ENCODE data around the gene FCN3. TPM values are rescaled to one million over a fixed set of nuclear protein-coding genes. Genes with fewer than 3 reads are reported as not detected.
"Not testable (repeated sequence)": the region's sequence is repeated elsewhere in the genome, so short reads cannot be mapped to it uniquely, and the experiment has no call there.

The FCN3 gene
- total RNA-seq, result 0.09 TPM in 1 of 2 replicates, not detected in the other

GRCh38 chr1:27374362-27375086 lies at the start of gene FCN3:
Gene FCN3 (minus strand): TSS chr1:27374824. CDS start chr1:27374818, 6 bp downstream.
- DNase-seq, result no peak

DNA sequence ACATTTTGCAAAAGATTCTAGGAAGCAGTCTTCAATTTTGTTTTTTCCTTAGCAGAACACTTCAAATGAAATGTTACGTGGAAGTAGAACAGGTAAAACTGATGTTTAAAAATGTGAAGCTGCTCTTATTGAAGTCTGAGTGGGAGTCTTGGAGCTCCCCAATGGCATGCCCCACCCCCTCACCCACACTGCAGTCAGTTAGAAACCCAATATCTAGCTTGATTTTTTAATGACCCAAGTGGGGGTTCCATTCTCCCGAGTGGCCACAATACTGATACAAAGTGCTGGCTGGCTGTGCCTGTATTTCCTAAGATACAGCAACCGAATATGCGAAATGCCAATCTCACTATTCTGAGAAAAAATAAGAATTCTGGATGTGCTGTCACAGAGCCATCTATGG lies 49.1 kb upstream of the FCN3 start:
- DNase-seq, result no peak

- DNase-seq, result peak; percentile 76
Measured at GRCh38 chr1:27418326-27419185, 43.9 kb upstream of the FCN3 start.

GRCh38 chr1:27417713-27418112 lies 43.1 kb upstream of the FCN3 start:
- DNase-seq, result no peak

DNA sequence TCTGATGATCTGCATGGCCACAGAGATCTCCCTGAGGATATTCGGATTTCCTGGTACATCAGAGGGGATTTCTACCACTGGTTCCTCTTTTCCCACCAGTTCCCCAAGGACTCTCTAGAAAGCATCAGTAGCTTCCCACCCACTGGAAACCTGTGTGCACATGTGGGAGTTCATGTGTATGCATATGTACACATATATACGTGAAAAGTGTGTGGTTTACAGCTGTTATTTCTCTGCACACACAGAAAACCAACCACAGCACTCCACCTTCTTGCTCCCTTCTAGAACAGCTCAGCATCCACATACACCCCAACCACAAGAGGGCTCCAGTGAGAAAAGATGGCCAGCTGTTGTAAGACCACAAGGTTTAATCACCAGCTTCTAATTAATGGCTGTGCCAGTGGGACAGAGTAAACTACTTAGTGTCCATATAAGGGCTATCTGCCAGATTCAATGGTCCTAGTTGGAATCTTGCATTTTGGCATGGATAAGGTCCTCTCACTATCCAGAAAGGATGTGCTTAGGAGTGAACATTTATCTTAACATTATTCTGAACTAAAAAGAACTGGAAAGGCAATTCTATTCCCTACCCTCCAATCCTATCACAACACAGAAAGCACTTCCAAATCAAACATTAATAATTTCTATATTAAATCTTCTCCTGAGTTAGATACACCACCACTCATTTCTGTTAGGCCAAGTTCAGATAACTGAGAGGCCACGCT lies 41.9 kb upstream of the FCN3 start:
- peak; percentile 90 for DNase-seq

GRCh38 chr1:27414091-27414490 lies 39.5 kb upstream of the FCN3 start:
- no peak for DNase-seq

DNA sequence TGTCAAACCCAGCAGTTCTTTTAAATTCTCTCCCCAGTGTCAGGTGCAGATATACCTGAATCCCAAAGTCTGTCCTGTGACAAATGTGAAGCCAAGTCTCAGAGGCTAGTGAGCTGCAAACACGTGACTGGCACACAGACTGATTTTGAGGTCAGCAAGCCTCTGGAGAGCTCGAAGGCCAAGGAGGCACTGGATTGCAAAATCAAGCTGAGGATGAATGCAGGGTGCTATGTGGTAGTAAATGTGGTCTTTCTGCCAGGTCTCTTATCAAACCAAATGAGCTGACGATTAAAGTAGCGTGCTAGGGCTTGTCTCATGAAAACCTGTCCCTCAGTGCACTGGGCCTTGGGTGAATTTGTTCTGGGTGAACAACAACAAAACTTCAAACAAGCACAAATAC lies 38.4 kb upstream of the FCN3 start:
- DNase-seq, result no peak

DNA sequence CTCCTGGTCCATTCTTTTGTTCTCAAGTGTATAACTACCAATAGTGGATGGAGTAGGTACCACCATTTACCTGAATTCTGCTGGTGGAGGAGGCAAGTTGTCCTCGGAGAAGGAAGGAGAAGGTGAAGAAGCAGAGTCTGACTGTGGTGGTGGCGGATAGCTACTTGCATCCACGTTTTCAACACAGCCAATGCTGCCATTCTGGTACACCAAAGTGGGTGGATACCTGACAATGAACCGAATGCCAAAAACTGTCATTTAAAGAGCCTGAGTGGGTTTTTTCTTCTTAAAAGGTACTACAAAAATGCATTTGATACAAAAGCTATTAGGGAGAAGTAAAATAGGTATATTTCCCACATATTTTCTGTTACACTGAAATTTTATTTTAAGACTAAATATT lies 37.9 kb upstream of the FCN3 start:
- no peak for DNase-seq

DNA sequence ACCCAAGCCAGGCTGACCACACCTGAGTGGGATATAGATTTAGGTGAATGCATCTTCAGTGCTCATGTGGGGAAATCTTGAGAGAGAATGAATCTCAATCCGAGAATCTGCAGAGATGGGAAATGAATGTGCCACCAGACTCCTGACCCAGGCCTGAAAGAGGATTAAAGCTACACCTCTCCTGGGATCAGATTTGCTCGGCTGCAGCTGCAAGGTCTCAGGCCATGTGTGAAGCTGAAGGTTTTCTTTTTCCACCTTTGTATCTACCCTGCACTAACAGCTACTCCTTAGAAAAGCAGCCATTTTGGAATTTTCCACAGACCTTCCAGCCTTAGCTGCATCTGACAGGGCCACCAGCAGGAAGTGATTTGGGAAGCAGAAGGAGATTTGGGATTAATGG lies 36.1 kb upstream of the FCN3 start:
- DNase-seq, result no peak

GRCh38 chr1:27409669-27410068 lies 35.0 kb upstream of the FCN3 start:
- DNase-seq, result no peak

- DNase-seq, result no peak
Measured at GRCh38 chr1:27408151-27408550, 33.5 kb upstream of the FCN3 start.

DNA sequence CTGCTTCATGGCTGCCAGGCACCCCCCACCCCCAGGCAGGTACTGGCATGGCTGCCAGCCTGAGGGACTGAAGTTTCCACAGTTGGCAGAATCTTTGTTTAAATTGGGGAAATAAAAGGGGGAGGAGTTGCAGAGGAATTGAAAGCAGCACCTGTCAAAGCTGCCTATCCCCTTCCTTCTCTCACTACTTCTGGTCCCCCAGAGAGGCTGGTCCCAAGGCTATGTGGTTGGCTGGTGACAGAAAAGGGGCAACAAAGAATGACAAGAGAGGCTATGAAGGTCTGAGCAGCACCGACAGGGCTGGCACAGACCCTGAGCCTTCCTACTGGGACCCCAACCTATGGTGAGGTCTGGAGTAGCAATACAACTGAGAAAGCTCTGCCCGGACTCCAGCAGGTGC lies 32.2 kb upstream of the FCN3 start:
- DNase-seq, result not testable (repeated sequence)

DNA sequence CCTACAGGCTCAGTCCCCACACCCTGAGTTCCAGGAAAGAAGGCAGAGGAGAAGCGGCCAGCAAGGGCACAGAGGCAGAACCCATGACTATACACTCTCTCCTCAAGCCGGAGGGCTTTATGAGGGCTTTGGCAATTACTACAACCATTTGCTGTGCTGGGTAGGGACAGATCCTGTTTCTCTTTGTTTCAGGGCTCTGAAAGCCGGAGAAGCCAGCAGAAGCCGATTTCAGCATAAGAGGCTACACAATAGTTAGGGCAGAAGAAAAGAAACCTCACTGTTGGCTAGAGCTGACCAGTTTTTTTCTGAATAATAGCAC lies 31.7 kb upstream of the FCN3 start:
- DNase-seq, result no peak

- DNase-seq, result not testable (repeated sequence)
Measured at GRCh38 chr1:27405598-27406361, 31.2 kb upstream of the FCN3 start.

- DNase-seq, result no peak
Measured at GRCh38 chr1:27405074-27405473, 30.4 kb upstream of the FCN3 start.

DNA sequence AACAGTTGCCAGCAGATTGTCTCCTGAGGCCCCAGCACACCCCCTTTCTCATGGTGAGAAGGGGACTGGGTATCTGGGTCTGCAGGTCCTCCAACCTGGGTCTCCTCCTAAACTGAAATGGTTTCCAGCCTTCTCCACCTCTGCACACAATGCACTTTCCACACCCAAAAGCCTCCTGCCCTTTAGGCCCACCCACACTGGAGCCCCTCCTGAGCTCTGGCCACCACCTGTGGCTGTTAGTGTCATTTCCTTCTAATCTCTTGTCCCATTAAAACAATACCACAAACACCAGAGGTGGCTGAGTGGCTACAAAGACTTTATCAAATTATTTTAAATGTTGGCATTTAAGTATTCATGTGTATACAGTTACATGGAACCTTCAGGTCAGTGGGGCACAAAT lies 29.3 kb upstream of the FCN3 start:
- DNase-seq, result no peak

GRCh38 chr1:27403065-27403726 lies 28.6 kb upstream of the FCN3 start:
- DNase-seq, result peak; percentile 51

DNA sequence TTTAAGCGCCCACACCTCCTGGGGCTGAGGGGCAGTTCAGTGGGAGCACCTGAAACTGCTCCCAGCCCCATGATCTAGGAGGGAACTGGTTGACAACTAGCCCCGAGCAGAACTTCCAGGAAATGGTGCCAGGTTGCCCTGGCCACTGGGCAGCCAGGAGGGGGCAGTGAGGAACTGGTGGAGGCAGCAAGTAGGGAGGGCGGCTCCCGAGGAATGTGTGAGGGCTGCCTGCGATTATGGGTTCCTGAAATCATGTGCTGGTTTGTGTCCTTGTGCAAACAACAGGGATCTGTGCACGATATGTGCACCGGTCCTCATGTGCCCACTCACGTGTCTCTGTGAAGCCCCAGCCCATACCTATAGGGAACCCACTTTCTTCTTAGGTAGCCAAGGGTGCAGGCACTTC lies 27.7 kb upstream of the FCN3 start:
- DNase-seq, result peak; percentile 82

- no peak for DNase-seq
Measured at GRCh38 chr1:27400963-27401341, 26.3 kb upstream of the FCN3 start.

DNA sequence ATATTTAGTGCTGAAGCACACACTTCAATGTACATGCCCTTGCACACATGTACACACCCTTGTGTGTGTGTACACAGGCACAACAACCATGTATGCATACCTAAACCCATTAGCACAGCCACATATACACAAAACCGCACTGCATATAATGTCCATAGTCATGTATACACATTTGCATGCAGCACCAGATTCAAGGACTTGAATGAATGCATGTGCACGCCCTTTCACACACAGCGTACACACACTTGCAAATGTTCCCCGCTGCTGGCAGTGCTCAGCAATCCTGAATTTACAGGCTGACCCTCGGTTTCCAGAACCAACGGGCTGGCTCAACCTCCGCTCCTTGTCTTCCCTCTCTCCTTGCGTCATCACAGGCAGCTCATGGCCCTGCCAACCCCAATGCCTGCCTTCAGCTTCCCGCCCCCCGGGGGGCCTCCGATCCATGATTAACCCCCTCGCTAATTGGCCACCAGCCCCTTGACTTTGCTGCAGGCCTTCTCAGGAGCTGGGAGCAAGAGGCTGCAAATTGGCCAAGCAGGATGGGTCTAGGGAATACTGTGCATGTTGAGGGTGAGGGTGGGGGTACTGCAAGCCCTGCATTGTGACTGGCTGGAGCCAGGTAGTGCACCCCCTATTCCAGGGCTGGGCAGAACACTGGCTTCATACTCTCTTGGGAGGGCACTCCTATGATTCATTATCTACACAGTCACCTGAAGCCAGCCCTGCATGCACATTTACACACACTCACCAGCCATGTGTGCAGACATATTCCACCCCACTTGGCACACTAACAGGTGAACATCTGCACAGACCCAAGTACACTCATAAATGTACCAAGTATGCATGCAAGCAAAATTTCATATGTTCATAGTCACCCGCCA lies 25.7 kb upstream of the FCN3 start:
- DNase-seq, result no peak

All from dermis blood vessel endothelial cell (primary cell).